Measurements from ENCODE around the gene PHLDB1. TPM values are rescaled to one million over a fixed set of nuclear protein-coding genes. Genes with fewer than 3 reads are reported as not detected.

PHLDB1 gene
- total and polyA plus RNA-seq, 11 donors = 86.0 to 129 (median 113) TPM

DNA sequence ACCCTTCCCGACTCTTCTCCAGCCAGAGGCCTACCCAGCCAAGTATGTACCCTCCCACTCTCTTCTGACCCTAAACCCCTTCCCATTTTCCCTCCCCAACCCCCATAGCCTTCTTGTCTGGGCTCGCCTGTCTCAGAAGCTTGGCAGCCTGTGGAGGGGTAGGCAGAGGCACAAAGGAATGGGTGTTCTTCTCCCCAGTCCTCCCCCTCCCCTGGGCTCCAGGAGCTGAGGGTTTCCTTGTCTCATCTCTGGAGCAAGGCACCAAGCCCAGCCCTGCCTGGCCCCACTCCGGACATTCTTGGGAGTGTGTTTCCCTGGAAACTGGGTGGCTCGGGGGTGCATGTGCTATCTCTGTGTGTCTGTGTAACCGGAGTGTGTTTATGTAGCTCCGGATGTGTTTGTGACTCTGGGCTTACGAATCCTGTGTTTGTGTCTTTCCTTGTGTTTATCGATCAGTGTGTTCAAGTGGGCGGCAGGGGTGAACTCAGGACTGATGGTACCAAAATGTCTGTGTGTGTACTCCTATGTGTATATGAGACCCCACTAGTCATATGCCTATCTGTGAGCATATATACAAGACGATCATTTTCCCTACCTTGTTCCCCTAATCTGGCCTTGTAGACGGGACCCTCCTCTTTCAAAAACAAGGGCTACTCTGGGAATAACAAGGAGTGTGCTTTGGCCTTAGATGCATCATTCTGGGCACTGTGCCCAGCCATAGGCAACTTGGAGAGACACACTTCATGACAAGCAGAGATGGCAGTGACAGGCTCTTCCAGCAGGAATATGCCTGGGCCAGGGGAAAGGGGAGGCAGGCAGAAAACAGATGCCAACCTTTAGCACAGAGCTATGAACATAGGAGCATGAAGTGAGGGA lies 10.9 kb downstream of the PHLDB1 start:
- no peaks in the 10 kb centered on the region for H3K9me3 ChIP-seq
- DNase-seq (peak; percentile 71 to 88 (median 82)), ATAC-seq (peak in 3 of 4 donors; percentile 1 to 23 (median 11))
- peak overlapping the region; percentile 82 to 99 (median 91) for H3K27ac ChIP-seq
- peaks cover 0 to 68% (median 46%) of the 10 kb centered on the region in 9 donors for H3K36me3 ChIP-seq
- intact Hi-C loops (cut with DNase I) = loop anchor here in 1 of 10 donors (5.0 kb wide), 1 partner anchor 39 kb away; no protein-coding TSS in a partner anchor
- peaks cover 11 to 92% (median 73%) of the 10 kb centered on the region in 12 donors for H3K4me1 ChIP-seq
- no peak for TF ChIP-seq POLR2A (IDR thresholded peaks at IDR 0.05)
- TF ChIP-seq, protein P1, sequence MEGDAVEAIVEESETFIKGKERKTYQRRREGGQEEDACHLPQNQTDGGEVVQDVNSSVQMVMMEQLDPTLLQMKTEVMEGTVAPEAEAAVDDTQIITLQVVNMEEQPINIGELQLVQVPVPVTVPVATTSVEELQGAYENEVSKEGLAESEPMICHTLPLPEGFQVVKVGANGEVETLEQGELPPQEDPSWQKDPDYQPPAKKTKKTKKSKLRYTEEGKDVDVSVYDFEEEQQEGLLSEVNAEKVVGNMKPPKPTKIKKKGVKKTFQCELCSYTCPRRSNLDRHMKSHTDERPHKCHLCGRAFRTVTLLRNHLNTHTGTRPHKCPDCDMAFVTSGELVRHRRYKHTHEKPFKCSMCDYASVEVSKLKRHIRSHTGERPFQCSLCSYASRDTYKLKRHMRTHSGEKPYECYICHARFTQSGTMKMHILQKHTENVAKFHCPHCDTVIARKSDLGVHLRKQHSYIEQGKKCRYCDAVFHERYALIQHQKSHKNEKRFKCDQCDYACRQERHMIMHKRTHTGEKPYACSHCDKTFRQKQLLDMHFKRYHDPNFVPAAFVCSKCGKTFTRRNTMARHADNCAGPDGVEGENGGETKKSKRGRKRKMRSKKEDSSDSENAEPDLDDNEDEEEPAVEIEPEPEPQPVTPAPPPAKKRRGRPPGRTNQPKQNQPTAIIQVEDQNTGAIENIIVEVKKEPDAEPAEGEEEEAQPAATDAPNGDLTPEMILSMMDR (IDR thresholded peaks at IDR 0.05) = no peak
- H3K4me3 ChIP-seq = peak overlapping the region in 5 of 12 donors; percentile 2 to 12 (median 5)
- 35 to 52% (median 46%) methylated on average over 11 of the region's 11 CpGs for WGBS, 4 donors
- no peaks in the 10 kb centered on the region for H3K27me3 ChIP-seq

DNA sequence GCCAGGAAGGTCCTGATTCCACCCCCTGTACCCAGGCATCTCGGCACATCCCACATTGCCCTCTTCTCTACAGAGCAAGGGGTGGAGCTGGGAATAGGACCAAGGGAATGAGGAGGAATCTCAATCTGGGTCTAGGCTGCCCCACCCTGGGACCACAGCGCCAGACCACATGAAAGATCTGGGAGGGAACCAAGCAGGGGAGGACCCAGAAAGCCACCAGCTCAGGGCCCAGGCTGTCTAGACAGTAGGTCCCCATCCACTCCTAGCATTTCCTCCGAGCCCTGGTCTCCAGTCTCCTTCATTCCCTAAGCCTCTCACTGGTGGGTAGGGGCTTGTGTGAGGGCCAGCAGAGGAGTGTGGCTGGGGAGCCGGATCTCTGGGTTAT lies 11.6 kb downstream of the PHLDB1 start:
- Histone ChIP-seq H3K27me3 (no peaks in the 10 kb centered on the region), H3K4me1 (peaks cover 11 to 90% (median 75%) of the 10 kb centered on the region in 12 donors), H3K9me3 (no peaks in the 10 kb centered on the region), H3K27ac (peak overlapping the region; percentile 82 to 99 (median 91)), H3K36me3 (peaks cover 0 to 62% (median 40%) of the 10 kb centered on the region in 9 donors), H3K4me3 (peak overlapping the region in 3 of 12 donors; percentile 3 to 11 (median 5))
- DNase-seq (peak; percentile 62 to 86 (median 72)), ATAC-seq (peak; percentile 14 to 34 (median 24))
- 28 to 45% (median 35%) methylated on average over 3 to 4 of the region's 4 CpGs for WGBS, 4 donors
- no peak for TF ChIP-seq POLR2A (IDR thresholded peaks at IDR 0.05)
- TF ChIP-seq, protein P1 (IDR thresholded peaks at IDR 0.05) = no peak
- intact Hi-C loops (cut with DNase I) = loop anchor here in 1 of 10 donors (5.0 kb wide), 1 partner anchor 38 kb away; no protein-coding TSS in a partner anchor

DNA sequence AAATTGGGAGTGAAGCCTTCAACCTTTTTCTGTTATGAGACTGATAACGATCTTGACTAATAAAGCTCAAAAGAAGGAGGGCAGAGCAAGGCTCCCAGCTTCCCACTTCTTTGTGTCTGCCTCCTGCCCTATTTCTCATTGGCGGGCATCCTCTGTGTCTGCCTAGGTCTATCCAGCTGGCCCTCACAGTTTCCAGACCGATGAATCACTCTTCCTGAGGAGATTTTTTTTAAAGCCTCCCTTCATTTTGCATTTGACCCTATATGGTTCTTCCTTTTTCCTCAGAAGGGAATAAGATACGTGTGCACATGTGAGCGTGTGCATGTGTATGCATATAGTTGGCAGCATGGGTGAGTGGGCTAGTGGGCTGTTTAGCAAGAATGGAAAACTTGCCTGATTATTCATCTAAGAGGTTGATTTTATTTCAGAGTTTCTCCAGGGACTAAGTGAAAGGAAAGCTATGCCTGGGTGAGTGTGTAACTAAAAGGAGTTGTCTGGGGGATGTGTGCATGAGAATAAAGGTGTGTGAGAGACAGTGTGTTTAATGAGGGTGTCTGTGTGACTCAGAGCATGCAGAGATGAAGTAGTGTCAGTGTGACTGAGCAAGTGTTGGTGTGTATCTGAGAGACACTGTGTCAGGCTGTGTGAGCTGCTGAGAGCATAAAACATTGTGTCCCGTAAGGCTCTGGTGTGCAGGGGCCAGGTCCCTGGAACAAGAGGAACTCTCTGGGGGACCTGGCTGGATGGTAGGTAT lies 12.2 kb downstream of the PHLDB1 start:
- no peak overlapping the region for H3K4me3 ChIP-seq
- peak overlapping the region; percentile 82 to 99 (median 91) for H3K27ac ChIP-seq
- intact Hi-C loops (cut with DNase I) = loop anchor here in 3 of 10 donors (5.0 kb wide), 2 partner anchors 38 to 47 kb away; partner anchors contain the start of gene ARCN1 (in 1 of the 3)
- DNase-seq (peak; percentile 55 to 82 (median 66)), ATAC-seq (peak; percentile 4 to 30 (median 28))
- TF ChIP-seq, protein P1 (IDR thresholded peaks at IDR 0.05) = no peak
- TF ChIP-seq POLR2A (IDR thresholded peaks at IDR 0.05) = no peak
- H3K36me3 ChIP-seq = peaks cover 0 to 62% (median 35%) of the 10 kb centered on the region in 9 donors
- no peaks in the 10 kb centered on the region for H3K27me3 ChIP-seq
- H3K9me3 ChIP-seq = no peaks in the 10 kb centered on the region
- peaks cover 11 to 92% (median 76%) of the 10 kb centered on the region in 12 donors for H3K4me1 ChIP-seq
- WGBS, 4 donors = 40 to 57% (median 48%) methylated on average over 6 of the region's 6 CpGs

All from heart left ventricle (tissue), 16 donors.